ENCODE results near the gene FGD6. TPM values are rescaled to one million over a fixed set of nuclear protein-coding genes. Genes with fewer than 3 reads are reported as not detected.

FGD6 gene
- total RNA-seq, 1 donor from 2014 or later, result 13.2 TPM

- Histone ChIP-seq H3K36me3 (ENCODE audit: control insufficient read depth, insufficient read depth, low read length) (peaks cover 8% of the 10 kb centered on the region), H3K4me3 (ENCODE audit: low read depth, low read length) (no peak overlapping the region), H3K27me3 (ENCODE audit: control insufficient read depth, insufficient read depth, low read length) (no peaks in the 10 kb centered on the region)
- no peak for DNase-seq (ENCODE audit: low read depth)
- no peak for TF ChIP-seq CTCF (IDR thresholded peaks at IDR 0.05; ENCODE audit: insufficient read depth, low read length, severe bottlenecking)
- no peak for FAIRE-seq
Observed at GRCh38 chr12:95059984-95060383, 157.3 kb downstream of the FGD6 start.

GRCh38 chr12:95057424-95057823, 159.8 kb downstream of the FGD6 start:
- Histone ChIP-seq H3K27me3 (ENCODE audit: control insufficient read depth, insufficient read depth, low read length) (no peaks in the 10 kb centered on the region), H3K4me3 (ENCODE audit: low read depth, low read length) (no peak overlapping the region), H3K36me3 (ENCODE audit: control insufficient read depth, insufficient read depth, low read length) (peaks cover 7% of the 10 kb centered on the region)
- no peak for TF ChIP-seq CTCF (IDR thresholded peaks at IDR 0.05; ENCODE audit: insufficient read depth, low read length, severe bottlenecking)
- no peak for DNase-seq (ENCODE audit: low read depth)
- FAIRE-seq, result no peak

GRCh38 chr12:95055057-95055456, 162.2 kb downstream of the FGD6 start:
- Histone ChIP-seq H3K36me3 (ENCODE audit: control insufficient read depth, insufficient read depth, low read length) (peaks cover 3% of the 10 kb centered on the region), H3K27me3 (ENCODE audit: control insufficient read depth, insufficient read depth, low read length) (no peaks in the 10 kb centered on the region), H3K4me3 (ENCODE audit: low read depth, low read length) (no peak overlapping the region)
- TF ChIP-seq CTCF (IDR thresholded peaks at IDR 0.05; ENCODE audit: insufficient read depth, low read length, severe bottlenecking), result no peak
- DNase-seq (ENCODE audit: low read depth), result no peak
- FAIRE-seq, result no peak

GRCh38 chr12:95054206-95054605, 163.1 kb downstream of the FGD6 start:
- DNase-seq (ENCODE audit: low read depth) (no peak), FAIRE-seq (no peak)
- no peak for TF ChIP-seq CTCF (IDR thresholded peaks at IDR 0.05; ENCODE audit: insufficient read depth, low read length, severe bottlenecking)
- H3K27me3 ChIP-seq (ENCODE audit: control insufficient read depth, insufficient read depth, low read length), result no peaks in the 10 kb centered on the region
- H3K36me3 ChIP-seq (ENCODE audit: control insufficient read depth, insufficient read depth, low read length), result peaks cover 1% of the 10 kb centered on the region
- no peak overlapping the region for H3K4me3 ChIP-seq (ENCODE audit: low read depth, low read length)

- no peaks in the 10 kb centered on the region for H3K27me3 ChIP-seq (ENCODE audit: control insufficient read depth, insufficient read depth, low read length)
- DNase-seq (ENCODE audit: low read depth) (no peak), FAIRE-seq (no peak)
- H3K36me3 ChIP-seq (ENCODE audit: control insufficient read depth, insufficient read depth, low read length), result peaks cover 4% of the 10 kb centered on the region
- H3K4me3 ChIP-seq (ENCODE audit: low read depth, low read length), result no peak overlapping the region
- no peak for TF ChIP-seq CTCF (IDR thresholded peaks at IDR 0.05; ENCODE audit: insufficient read depth, low read length, severe bottlenecking)
Observed at GRCh38 chr12:95051241-95051640, 166.0 kb downstream of the FGD6 start.

- Histone ChIP-seq H3K4me3 (ENCODE audit: low read depth, low read length) (no peak overlapping the region), H3K27me3 (ENCODE audit: control insufficient read depth, insufficient read depth, low read length) (no peaks in the 10 kb centered on the region), H3K36me3 (ENCODE audit: control insufficient read depth, insufficient read depth, low read length) (peaks cover 1% of the 10 kb centered on the region)
- no peak for FAIRE-seq
- TF ChIP-seq CTCF (IDR thresholded peaks at IDR 0.05; ENCODE audit: insufficient read depth, low read length, severe bottlenecking), result no peak
- DNase-seq (ENCODE audit: low read depth), result no peak
Observed at GRCh38 chr12:95037906-95038305, 179.4 kb downstream of the FGD6 start.
